ENCODE measurements around the gene MAPK10. TPM values are rescaled to one million over a fixed set of nuclear protein-coding genes. Genes with fewer than 3 reads are reported as not detected.

Gene MAPK10
- total RNA-seq, 4 donors from 2014 or later: 0.15 to 1.5 (median 0.35) TPM; not detected in 1

- Histone ChIP-seq H3K27ac (no peak overlapping the region), H3K36me3 (peaks cover 0 to 7% of the 10 kb centered on the region in 2 donors), H3K4me1 (no peaks in the 10 kb centered on the region), H3K9me3 (no peaks in the 10 kb centered on the region), H3K4me3 (no peak overlapping the region), H3K27me3 (no peaks in the 10 kb centered on the region)
- TF ChIP-seq POLR2A (IDR thresholded peaks at IDR 0.05): no peak
- no peak for TF ChIP-seq CTCF (IDR thresholded peaks at IDR 0.05 in 4 of 5, conservative IDR thresholded peaks at IDR 0.05 in 1 of 5)
- DNase-seq: no peak
- intact Hi-C loops (cut with DNase I; ENCODE audit: low total_unique reads): no loop called here
- in situ Hi-C loops (cut with MboI; ENCODE audit: low sequenced_read_pairs in 4 of 4): no loop called here
- ATAC-seq: no peak
Observed at GRCh38 chr4:85994576-85994975, 365.3 kb downstream of the MAPK10 start.

- Histone ChIP-seq H3K36me3 (peaks cover 0 to 7% of the 10 kb centered on the region in 2 donors), H3K4me1 (no peaks in the 10 kb centered on the region), H3K4me3 (no peak overlapping the region), H3K9me3 (no peaks in the 10 kb centered on the region), H3K27ac (no peak overlapping the region), H3K27me3 (no peaks in the 10 kb centered on the region)
- TF ChIP-seq POLR2A (IDR thresholded peaks at IDR 0.05) (no peak), CTCF (IDR thresholded peaks at IDR 0.05 in 4 of 5, conservative IDR thresholded peaks at IDR 0.05 in 1 of 5) (no peak)
- in situ Hi-C loops (cut with MboI; ENCODE audit: low sequenced_read_pairs in 4 of 4) (no loop called here), intact Hi-C loops (cut with DNase I; ENCODE audit: low total_unique reads) (no loop called here)
- no peak for ATAC-seq
- no peak for DNase-seq
Observed at GRCh38 chr4:85993641-85994040, 366.2 kb downstream of the MAPK10 start.

GRCh38 chr4:85986266-85986665 lies 373.6 kb downstream of the MAPK10 start:
- Histone ChIP-seq H3K4me1 (no peaks in the 10 kb centered on the region), H3K4me3 (no peak overlapping the region), H3K27ac (no peak overlapping the region), H3K9me3 (no peaks in the 10 kb centered on the region), H3K27me3 (no peaks in the 10 kb centered on the region), H3K36me3 (no peaks in the 10 kb centered on the region)
- DNase-seq (no peak), ATAC-seq (no peak)
- intact Hi-C loops (cut with DNase I; ENCODE audit: low total_unique reads): no loop called here
- in situ Hi-C loops (cut with MboI; ENCODE audit: low sequenced_read_pairs in 4 of 4): no loop called here
- no peak for TF ChIP-seq CTCF (IDR thresholded peaks at IDR 0.05 in 4 of 5, conservative IDR thresholded peaks at IDR 0.05 in 1 of 5)
- no peak for TF ChIP-seq POLR2A (IDR thresholded peaks at IDR 0.05)

GRCh38 chr4:85979276-85979675 lies 380.6 kb downstream of the MAPK10 start:
- Histone ChIP-seq H3K27me3 (no peaks in the 10 kb centered on the region), H3K9me3 (no peaks in the 10 kb centered on the region), H3K36me3 (no peaks in the 10 kb centered on the region), H3K27ac (no peak overlapping the region), H3K4me1 (no peaks in the 10 kb centered on the region), H3K4me3 (no peak overlapping the region)
- no peak for DNase-seq
- in situ Hi-C loops (cut with MboI; ENCODE audit: low sequenced_read_pairs in 4 of 4) (loop anchor here in 1 of 4 donors (10.0 kb wide), 1 partner anchor 184 kb away; no protein-coding TSS in a partner anchor), intact Hi-C loops (cut with DNase I; ENCODE audit: low total_unique reads) (no loop called here)
- no peak for ATAC-seq
- no peak for TF ChIP-seq POLR2A (IDR thresholded peaks at IDR 0.05)
- no peak for TF ChIP-seq CTCF (IDR thresholded peaks at IDR 0.05 in 4 of 5, conservative IDR thresholded peaks at IDR 0.05 in 1 of 5)

GRCh38 chr4:85970535-85970934 lies 389.3 kb downstream of the MAPK10 start:
- Histone ChIP-seq H3K4me1 (peaks cover 0 to 7% of the 10 kb centered on the region in 2 donors), H3K36me3 (no peaks in the 10 kb centered on the region), H3K27ac (no peak overlapping the region), H3K4me3 (no peak overlapping the region), H3K9me3 (no peaks in the 10 kb centered on the region), H3K27me3 (no peaks in the 10 kb centered on the region)
- TF ChIP-seq POLR2A (IDR thresholded peaks at IDR 0.05) (no peak), CTCF (IDR thresholded peaks at IDR 0.05 in 4 of 5, conservative IDR thresholded peaks at IDR 0.05 in 1 of 5) (no peak)
- no peak for DNase-seq
- intact Hi-C loops (cut with DNase I; ENCODE audit: low total_unique reads) (loop anchor here (5.0 kb wide), 1 partner anchor 823 kb away; no protein-coding TSS in a partner anchor), in situ Hi-C loops (cut with MboI; ENCODE audit: low sequenced_read_pairs in 4 of 4) (loop anchor here in 2 of 4 donors (10.0 to 25.0 kb wide), 2 partner anchors 176 to 183 kb away; no protein-coding TSS in a partner anchor)
- ATAC-seq: no peak
